GM18868 (cell line): ENCODE data around the gene MAP10.
A peak's percentile ranks its signal among the peaks of the same experiment; 100 is the strongest.
"Not testable (repeated sequence)": the region's sequence is repeated elsewhere in the genome, so short reads cannot be mapped to it uniquely, and the experiment has no call there.

Experiments used
- ATAC-seq: cut with Tn5 transposase; IDR thresholded peaks from one replicate; pipeline ENCODE4 v1.9.1; 2021; ENCODE audit warnings: mild to moderate bottlenecking, moderate library complexity; ENCODE audit not compliant: unreplicated experiment

The MAP10 gene

GRCh38 chr1:232805269-232806185 lies at the start of gene MAP10:
Gene MAP10, plus strand, starts transcription at chr1:232805416. Its CDS starts 34 bp downstream, at chr1:232805450.
- peak; percentile 96 for ATAC-seq

- no peak for ATAC-seq
Measured at GRCh38 chr1:232764458-232765251, 40.6 kb upstream of the MAP10 start.

GRCh38 chr1:232765542-232765941 lies 39.7 kb upstream of the MAP10 start:
- ATAC-seq: no peak

GRCh38 chr1:232766241-232766890 lies 38.9 kb upstream of the MAP10 start:
- no peak for ATAC-seq

GRCh38 chr1:232766904-232767303 lies 38.3 kb upstream of the MAP10 start:
- ATAC-seq: no peak

GRCh38 chr1:232767305-232768074 lies 37.7 kb upstream of the MAP10 start:
- ATAC-seq: no peak

- ATAC-seq: no peak
Measured at GRCh38 chr1:232768793-232769192, 36.4 kb upstream of the MAP10 start.

GRCh38 chr1:232769733-232770132 lies 35.5 kb upstream of the MAP10 start:
- no peak for ATAC-seq

GRCh38 chr1:232773752-232774151 lies 31.5 kb upstream of the MAP10 start:
- ATAC-seq: no peak

GRCh38 chr1:232776526-232777106 lies 28.6 kb upstream of the MAP10 start:
- ATAC-seq: no peak

GRCh38 chr1:232780354-232780753 lies 24.9 kb upstream of the MAP10 start:
- ATAC-seq: no peak

- ATAC-seq: no peak
Measured at GRCh38 chr1:232784794-232785193, 20.4 kb upstream of the MAP10 start.

- not testable (repeated sequence) for ATAC-seq
Measured at GRCh38 chr1:232785630-232786029, 19.6 kb upstream of the MAP10 start.

GRCh38 chr1:232786845-232787455 lies 18.3 kb upstream of the MAP10 start:
- no peak for ATAC-seq

GRCh38 chr1:232788235-232788872 lies 16.9 kb upstream of the MAP10 start:
- no peak for ATAC-seq

- ATAC-seq: no peak
Measured at GRCh38 chr1:232789651-232790050, 15.6 kb upstream of the MAP10 start.

- ATAC-seq: no peak
Measured at GRCh38 chr1:232792949-232793348, 12.3 kb upstream of the MAP10 start.

GRCh38 chr1:232793944-232794343 lies 11.3 kb upstream of the MAP10 start:
- ATAC-seq: no peak

GRCh38 chr1:232795497-232796053 lies 9.6 kb upstream of the MAP10 start:
- no peak for ATAC-seq
